A549 treated with AZD2906 at 1 μM for 4 hours (cell line): ENCODE data around the gene CTTNBP2NL. TPM values are rescaled to one million over a fixed set of nuclear protein-coding genes. Genes with fewer than 3 reads are reported as not detected.

ENCODE experiments used
- total RNA-seq: library from RNA; stranded (reverse); fragments of 200-300 nt; extraction: Qiagen RNA extraction; gene quantifications from 5 replicates; pipeline ENCODE4 v1.2.3, GENCODE V29; 2022

Gene CTTNBP2NL
- 4.8 to 7.4 TPM (median 6.7 TPM) in 5 replicates for total RNA-seq

GRCh38 chr1:112395821-112396652, at the start of gene CTTNBP2NL:
Gene CTTNBP2NL (plus strand): TSS chr1:112396214. CDS start chr1:112416166, 19,952 bp downstream.

GRCh38 chr1:112508278-112509004, 112.4 kb downstream of the CTTNBP2NL start, which contains the start of gene WNT2B:
Gene WNT2B (plus strand): TSS chr1:112508965. CDS start chr1:112509263, 298 bp downstream.

Other genes with a start within 250 kb of the CTTNBP2NL start
- gene WNT2B, start 112.8 kb downstream of the CTTNBP2NL start, total RNA-seq = 0.19 to 0.42 TPM (median 0.20 TPM) in 5 replicates
- 10.1 to 11.5 TPM (median 11.2 TPM) in 5 replicates for gene ST7L, start 222.9 kb downstream of the CTTNBP2NL start, total RNA-seq
- 54.3 to 80.7 TPM (median 57.0 TPM) in 5 replicates for gene CAPZA1, start 223.6 kb downstream of the CTTNBP2NL start, total RNA-seq